Stimulated activated CD4-positive, alpha-beta T cell treated with anti-CD3 and anti-CD28 coated beads, Interleukin-4, amount 100 ng/mL, for 24 hours (primary cell): Measurements from ENCODE around the gene NBEA.

Experiments
- DNase-seq: peaks from one replicate; pipeline ENCODE4 v3.0.0-alpha.2; 2020

The NBEA gene

GRCh38 chr13:35179920-35180663 is 238.0 kb downstream of the NBEA start:
- DNase-seq = no peak

- DNase-seq = no peak
These were observed 248.2 kb downstream of the NBEA start for GRCh38 chr13:35190241-35190640.

GRCh38 chr13:35191883-35192282 is 249.8 kb downstream of the NBEA start:
- no peak for DNase-seq

- DNase-seq = no peak
These were observed 256.6 kb downstream of the NBEA start for GRCh38 chr13:35198613-35199200.

GRCh38 chr13:35208587-35208986 is 266.5 kb downstream of the NBEA start:
- no peak for DNase-seq

GRCh38 chr13:35210261-35210660 is 268.2 kb downstream of the NBEA start:
- DNase-seq = no peak

- DNase-seq = no peak
These were observed 269.9 kb downstream of the NBEA start for GRCh38 chr13:35211949-35212348.

GRCh38 chr13:35213911-35214310 is 271.8 kb downstream of the NBEA start:
- DNase-seq = no peak

GRCh38 chr13:35216131-35216530 is 274.1 kb downstream of the NBEA start:
- DNase-seq = no peak

- no peak for DNase-seq
These were observed 277.0 kb downstream of the NBEA start for GRCh38 chr13:35219021-35219420.

GRCh38 chr13:35225159-35225558 is 283.1 kb downstream of the NBEA start:
- no peak for DNase-seq

GRCh38 chr13:35225582-35225981 is 283.5 kb downstream of the NBEA start:
- no peak for DNase-seq

GRCh38 chr13:35228536-35228935 is 286.5 kb downstream of the NBEA start:
- no peak for DNase-seq

GRCh38 chr13:35231426-35231825 is 289.4 kb downstream of the NBEA start:
- no peak for DNase-seq

- no peak for DNase-seq
These were observed 296.2 kb downstream of the NBEA start for GRCh38 chr13:35238274-35238673.

GRCh38 chr13:35252536-35253205 is 310.6 kb downstream of the NBEA start:
- DNase-seq = no peak

- no peak for DNase-seq
These were observed 313.2 kb downstream of the NBEA start for GRCh38 chr13:35255241-35255640.

GRCh38 chr13:35256459-35257148 is 314.5 kb downstream of the NBEA start:
- no peak for DNase-seq

GRCh38 chr13:35260316-35260715 is 318.2 kb downstream of the NBEA start:
- DNase-seq = no peak

- DNase-seq = no peak
These were observed 324.3 kb downstream of the NBEA start for GRCh38 chr13:35266412-35266811.

GRCh38 chr13:35278917-35279316 is 336.8 kb downstream of the NBEA start:
- DNase-seq = no peak

- no peak for DNase-seq
These were observed 337.4 kb downstream of the NBEA start for GRCh38 chr13:35279500-35279899.

- no peak for DNase-seq
These were observed 341.8 kb downstream of the NBEA start for GRCh38 chr13:35283856-35284255.

GRCh38 chr13:35285677-35286076 is 343.6 kb downstream of the NBEA start:
- DNase-seq = no peak
